HEK293 (cell line): ENCODE measurements around the gene SLC25A42.

ENCODE experiments used
- CTCF ChIP-seq: fragments of 450-650 bp; formaldehyde crosslinking; IDR thresholded peaks from 2 replicates; pipeline ENCODE4 v1.5.1; 2016; ENCODE audit warnings: missing biosample characterization, missing genetic modification characterization
- PRDM1 ChIP-seq: fragments of 450-650 bp; formaldehyde crosslinking; IDR thresholded peaks from 2 replicates; pipeline ENCODE4; 2016; ENCODE audit warnings: missing biosample characterization, missing genetic modification characterization
- PRDM10 ChIP-seq: fragments of 450-650 bp; formaldehyde crosslinking; IDR thresholded peaks from 2 replicates; pipeline ENCODE4 v1.5.1; 2016; ENCODE audit warnings: missing biosample characterization, missing genetic modification characterization
- PRDM2 ChIP-seq: fragments of 450-650 bp; formaldehyde crosslinking; IDR thresholded peaks from 2 replicates; pipeline ENCODE4 v1.5.1; 2016; ENCODE audit warnings: missing biosample characterization, missing genetic modification characterization, borderline replicate concordance
- ZBTB26 ChIP-seq: fragments of 450-650 bp; formaldehyde crosslinking; optimal IDR thresholded peaks from 2 replicates; pipeline ENCODE3; 2016; ENCODE audit warnings: missing biosample characterization, mild to moderate bottlenecking, missing genetic modification characterization
- ZNF138 ChIP-seq: fragments of 450-650 bp; formaldehyde crosslinking; IDR thresholded peaks from 2 replicates; pipeline ENCODE4 v1.5.1; 2016; ENCODE audit warnings: missing biosample characterization, missing genetic modification characterization, borderline replicate concordance
- ZNF501 ChIP-seq: fragments of 450-650 bp; formaldehyde crosslinking; IDR thresholded peaks from 2 replicates; pipeline ENCODE4 v1.5.1; 2016; ENCODE audit warnings: missing biosample characterization, missing genetic modification characterization
- ZNF513 ChIP-seq: fragments of 450-650 bp; IDR thresholded peaks from 2 replicates; pipeline ENCODE4 v1.5.1; 2018; ENCODE audit warnings: missing biosample characterization, missing genetic modification characterization
- ZNF580 ChIP-seq: fragments of 450-650 bp; formaldehyde crosslinking; IDR thresholded peaks from 2 replicates; pipeline ENCODE4 v1.5.1; 2016; ENCODE audit warnings: missing biosample characterization, missing genetic modification characterization
- ZNF747 ChIP-seq: fragments of 450-650 bp; formaldehyde crosslinking; IDR thresholded peaks from 2 replicates; pipeline ENCODE4 v1.5.1; 2016; ENCODE audit warnings: missing biosample characterization, missing genetic modification characterization

GRCh38 chr19:19134687-19135158, 70.9 kb downstream of the SLC25A42 start:
- no peak for TF ChIP-seq ZNF501 (tag by site-specific recombination)
- TF ChIP-seq ZNF513 = no peak
- TF ChIP-seq ZNF138 (tag by site-specific recombination) = no peak
- no peak for TF ChIP-seq PRDM1 (tag by site-specific recombination)
- TF ChIP-seq ZNF747 (tag by site-specific recombination) = no peak
- no peak for TF ChIP-seq PRDM2 (tag by site-specific recombination)
- no peak for TF ChIP-seq CTCF
- no peak for TF ChIP-seq ZBTB26 (tag by site-specific recombination)
- TF ChIP-seq PRDM10 (tag by site-specific recombination) = no peak
- TF ChIP-seq ZNF580 (tag by site-specific recombination) = no peak
